Left ventricle myocardium inferior (tissue), 1 donor: ENCODE data around the gene MAFG. TPM values are rescaled to one million over a fixed set of nuclear protein-coding genes. Genes with fewer than 3 reads are reported as not detected.

Experiments
- DNase-seq: peaks from one replicate; pipeline ENCODE4 v3.0.0-alpha.2; 2020
- H3K27ac ChIP-seq: fragments of 200-600 bp; replicated peaks from 2 replicates; pipeline ENCODE4 v1.8.0; 2021
- H3K27me3 ChIP-seq: fragments of 200-600 bp; 2 replicates; pipeline ENCODE4 v1.8.0; 2021; ENCODE audit warnings: low read depth
- H3K36me3 ChIP-seq: fragments of 200-600 bp; 2 replicates; pipeline ENCODE4 v1.8.0; 2021
- H3K4me1 ChIP-seq: fragments of 200-600 bp; 2 replicates; pipeline ENCODE4 v1.8.0; 2021
- H3K4me3 ChIP-seq: fragments of 200-600 bp; 2 replicates; pipeline ENCODE4 v1.8.0; 2021; ENCODE audit warnings: mild to moderate bottlenecking, moderate library complexity
- H3K9me3 ChIP-seq: fragments of 200-600 bp; replicated peaks from 2 replicates; pipeline ENCODE4 v1.8.0; 2021
- intact Hi-C: fragments of 100-400 bp; cut with micrococcal nuclease; formaldehyde crosslinking; loops from one replicate; pipeline ENCODE4 v1.11.0; 2022
- total RNA-seq: library from RNA; stranded (reverse); fragmentation: NEBNext Ultra II Directional; extraction: Animal tissue kit (Norgen Biotek cat#: 25700); gene quantifications from one replicate; pipeline ENCODE4 v1.2.1, GENCODE V29; 2021
- TF ChIP-seq, protein P1 (sequence below): fragments of 200-600 bp; IDR thresholded peaks from 2 replicates; pipeline ENCODE4 v1.8.0; 2021; ENCODE audit warnings: antibody characterized with exemption, mild to moderate bottlenecking, borderline replicate concordance
- donor health status: DM: no; HTN: yes; CAD: no; lungs with severe emphysema.

Gene MAFG
- total RNA-seq, 1 donor from 2014 or later: 24.3 TPM

DNA sequence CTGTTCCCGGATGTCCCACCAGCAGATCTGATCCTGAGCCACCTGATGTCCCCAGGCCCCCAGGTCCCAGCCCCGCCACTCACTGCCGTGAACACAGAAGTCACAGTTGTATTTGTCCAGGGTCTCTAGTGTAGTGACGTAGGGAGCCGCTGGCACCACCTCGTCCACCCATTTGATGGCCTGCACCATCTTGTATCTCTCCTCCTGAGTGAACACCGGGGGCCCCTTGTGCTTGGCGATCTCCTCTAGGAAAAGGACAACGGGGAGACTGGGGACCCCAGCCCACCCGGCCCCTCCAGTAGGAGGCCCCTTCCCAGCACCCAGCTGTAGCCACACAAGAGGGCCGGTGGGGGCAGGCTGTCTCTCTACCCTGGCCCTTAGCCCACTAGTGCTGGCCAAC, 18.7 kb downstream of the MAFG start:
- no peak for DNase-seq
- Histone ChIP-seq H3K9me3 (no peaks in the 10 kb centered on the region), H3K27me3 (no peaks in the 10 kb centered on the region), H3K4me1 (peaks cover 20% of the 10 kb centered on the region), H3K36me3 (peaks cover 39% of the 10 kb centered on the region), H3K4me3 (no peak overlapping the region), H3K27ac (no peak overlapping the region)
- TF ChIP-seq, protein P1, sequence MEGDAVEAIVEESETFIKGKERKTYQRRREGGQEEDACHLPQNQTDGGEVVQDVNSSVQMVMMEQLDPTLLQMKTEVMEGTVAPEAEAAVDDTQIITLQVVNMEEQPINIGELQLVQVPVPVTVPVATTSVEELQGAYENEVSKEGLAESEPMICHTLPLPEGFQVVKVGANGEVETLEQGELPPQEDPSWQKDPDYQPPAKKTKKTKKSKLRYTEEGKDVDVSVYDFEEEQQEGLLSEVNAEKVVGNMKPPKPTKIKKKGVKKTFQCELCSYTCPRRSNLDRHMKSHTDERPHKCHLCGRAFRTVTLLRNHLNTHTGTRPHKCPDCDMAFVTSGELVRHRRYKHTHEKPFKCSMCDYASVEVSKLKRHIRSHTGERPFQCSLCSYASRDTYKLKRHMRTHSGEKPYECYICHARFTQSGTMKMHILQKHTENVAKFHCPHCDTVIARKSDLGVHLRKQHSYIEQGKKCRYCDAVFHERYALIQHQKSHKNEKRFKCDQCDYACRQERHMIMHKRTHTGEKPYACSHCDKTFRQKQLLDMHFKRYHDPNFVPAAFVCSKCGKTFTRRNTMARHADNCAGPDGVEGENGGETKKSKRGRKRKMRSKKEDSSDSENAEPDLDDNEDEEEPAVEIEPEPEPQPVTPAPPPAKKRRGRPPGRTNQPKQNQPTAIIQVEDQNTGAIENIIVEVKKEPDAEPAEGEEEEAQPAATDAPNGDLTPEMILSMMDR: no peak
- intact Hi-C loops: no loop called here

- Histone ChIP-seq H3K9me3 (no peaks in the 10 kb centered on the region), H3K4me3 (no peak overlapping the region), H3K27me3 (no peaks in the 10 kb centered on the region), H3K36me3 (peaks cover 27% of the 10 kb centered on the region), H3K27ac (no peak overlapping the region), H3K4me1 (peaks cover 24% of the 10 kb centered on the region)
- intact Hi-C loops: no loop called here
- no peak for DNase-seq
- TF ChIP-seq, protein P1: no peak
Measured at GRCh38 chr17:81907219-81908145, 20.1 kb downstream of the MAFG start.

DNA sequence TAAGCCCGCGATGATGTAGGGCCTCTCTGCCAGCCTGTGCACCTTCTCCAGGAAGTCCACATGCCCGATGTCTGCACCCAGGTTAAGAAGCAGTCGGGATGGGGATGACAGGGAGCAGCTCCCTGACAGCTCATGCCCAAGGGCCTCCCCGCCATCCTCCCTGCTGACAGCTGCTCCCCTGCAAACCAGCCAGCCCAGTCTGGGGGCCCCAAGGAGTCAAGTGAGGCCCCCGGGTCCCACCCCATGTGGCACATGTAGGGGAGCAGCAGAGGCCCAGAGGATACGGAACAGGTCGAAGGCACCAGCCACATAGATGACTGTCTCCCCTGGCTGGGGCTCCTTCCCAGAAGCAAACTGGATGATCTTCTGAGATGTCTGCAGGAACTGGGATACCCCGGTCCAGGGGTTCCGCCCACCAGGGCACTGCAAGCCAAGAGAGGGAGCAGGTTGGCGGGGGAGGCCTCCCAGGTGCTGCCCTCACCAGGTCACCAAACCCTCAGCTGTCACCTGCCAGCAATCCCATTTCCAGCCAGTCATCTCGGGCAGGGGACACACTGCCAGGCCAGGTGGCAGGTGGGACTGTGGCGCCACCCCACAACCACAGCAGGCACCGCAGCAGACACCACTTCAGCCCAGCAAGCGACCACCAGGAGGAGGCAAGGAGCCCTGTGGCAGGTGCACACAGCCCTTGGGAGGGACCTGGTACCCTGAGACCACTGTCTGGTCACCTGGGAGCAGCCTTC, 20.9 kb downstream of the MAFG start:
- H3K9me3 ChIP-seq: no peaks in the 10 kb centered on the region
- no peaks in the 10 kb centered on the region for H3K27me3 ChIP-seq
- H3K36me3 ChIP-seq: peaks cover 20% of the 10 kb centered on the region
- TF ChIP-seq, protein P1: no peak
- H3K4me1 ChIP-seq: peaks cover 26% of the 10 kb centered on the region
- H3K4me3 ChIP-seq: no peak overlapping the region
- H3K27ac ChIP-seq: no peak overlapping the region
- intact Hi-C loops: no loop called here
- no peak for DNase-seq

DNA sequence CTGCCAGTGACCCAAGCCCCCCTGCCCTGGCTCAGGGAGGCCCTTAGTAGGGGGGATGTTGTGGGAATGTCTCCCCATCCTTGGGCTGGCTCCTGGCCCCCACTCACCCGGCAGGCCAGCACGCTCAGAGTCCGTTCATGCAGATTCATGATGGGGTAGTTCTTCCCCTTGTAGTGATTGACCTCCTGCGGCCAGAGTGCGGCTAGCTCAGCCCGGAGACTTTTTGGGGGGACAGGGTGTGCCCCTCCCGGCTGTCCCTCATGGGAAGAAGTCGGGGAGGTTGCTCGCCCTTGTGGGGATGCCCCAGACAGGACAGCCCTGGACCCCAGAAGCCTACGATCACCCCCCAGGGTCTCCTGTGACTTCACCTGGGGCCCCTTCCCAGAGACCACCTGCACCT, 21.5 kb downstream of the MAFG start:
- no peak overlapping the region for H3K4me3 ChIP-seq
- intact Hi-C loops: no loop called here
- no peak overlapping the region for H3K27ac ChIP-seq
- H3K36me3 ChIP-seq: peaks cover 20% of the 10 kb centered on the region
- DNase-seq: no peak
- peaks cover 28% of the 10 kb centered on the region for H3K4me1 ChIP-seq
- H3K27me3 ChIP-seq: no peaks in the 10 kb centered on the region
- no peaks in the 10 kb centered on the region for H3K9me3 ChIP-seq
- TF ChIP-seq, protein P1: no peak

DNA sequence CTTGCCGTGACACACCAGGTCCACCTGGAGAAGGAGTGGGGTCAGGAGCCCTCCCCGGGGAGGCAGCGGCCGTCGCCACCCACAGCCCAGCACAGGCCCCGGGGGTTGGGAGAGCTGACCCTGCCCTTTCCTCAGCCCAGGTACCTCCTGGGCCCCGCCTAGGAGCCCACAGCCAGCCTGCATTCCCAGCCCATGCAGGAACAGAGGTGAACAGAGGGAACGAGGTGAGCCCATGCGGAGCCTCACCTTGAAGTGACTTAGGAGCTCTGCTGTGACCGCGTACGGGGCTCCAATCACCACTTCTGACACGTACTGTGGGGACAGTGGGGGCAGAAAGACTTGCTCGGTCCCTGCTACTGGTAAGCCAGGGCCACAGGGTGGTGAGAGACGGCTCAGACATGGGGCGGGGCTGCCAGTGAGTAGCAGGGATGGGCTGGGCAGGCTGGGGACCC, 22.1 kb downstream of the MAFG start:
- H3K27me3 ChIP-seq: no peaks in the 10 kb centered on the region
- H3K36me3 ChIP-seq: peaks cover 23% of the 10 kb centered on the region
- H3K27ac ChIP-seq: no peak overlapping the region
- DNase-seq: no peak
- H3K9me3 ChIP-seq: no peaks in the 10 kb centered on the region
- TF ChIP-seq, protein P1: no peak
- intact Hi-C loops: no loop called here
- H3K4me3 ChIP-seq: no peak overlapping the region
- H3K4me1 ChIP-seq: peaks cover 24% of the 10 kb centered on the region
